Esophagus squamous epithelium (tissue), 4 donors: ENCODE measurements around the gene USP50.

Source experiments
- POLR2A ChIP-seq, 4 donors: fragments of 450-650 bp; IDR thresholded peaks; one replicate each; pipeline ENCODE4 v1.6.1; 2017; ENCODE audit warnings: antibody characterized with exemption in 4 of 4, mild to moderate bottlenecking in 4 of 4, moderate library complexity in 3 of 4
- TF ChIP-seq, protein P1 (sequence below), 6 experiments: fragments of 450-650 bp in 4 of 6; fragments of 200-600 bp in 2 of 6; sonication (generic) in 2 of 6; IDR thresholded peaks; one replicate each; pipeline ENCODE4 v1.5.1; 2016 to 2019; ENCODE audit warnings: antibody characterized with exemption in 6 of 6, mild to moderate bottlenecking in 4 of 6, moderate library complexity in 4 of 6

DNA sequence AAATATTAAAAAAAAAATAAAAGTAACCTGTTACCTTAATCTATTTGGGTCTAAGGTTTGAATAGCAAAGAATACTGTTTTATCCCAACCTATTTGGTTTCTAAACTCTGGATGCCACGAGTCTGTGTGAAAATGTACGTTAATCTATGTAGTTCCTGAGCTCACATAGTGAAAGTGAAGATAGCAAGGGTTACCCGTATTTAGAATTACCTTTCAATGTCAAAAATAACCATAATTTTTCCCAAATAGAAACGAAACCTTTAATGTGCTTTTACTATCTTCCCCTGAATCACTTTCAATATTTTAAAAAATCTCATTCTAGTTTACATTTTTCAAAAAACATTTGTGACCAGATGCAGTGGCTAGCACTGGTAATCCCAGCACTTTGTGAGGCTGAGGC, 5.8 kb upstream of the USP50 start:
- TF ChIP-seq, protein P1, sequence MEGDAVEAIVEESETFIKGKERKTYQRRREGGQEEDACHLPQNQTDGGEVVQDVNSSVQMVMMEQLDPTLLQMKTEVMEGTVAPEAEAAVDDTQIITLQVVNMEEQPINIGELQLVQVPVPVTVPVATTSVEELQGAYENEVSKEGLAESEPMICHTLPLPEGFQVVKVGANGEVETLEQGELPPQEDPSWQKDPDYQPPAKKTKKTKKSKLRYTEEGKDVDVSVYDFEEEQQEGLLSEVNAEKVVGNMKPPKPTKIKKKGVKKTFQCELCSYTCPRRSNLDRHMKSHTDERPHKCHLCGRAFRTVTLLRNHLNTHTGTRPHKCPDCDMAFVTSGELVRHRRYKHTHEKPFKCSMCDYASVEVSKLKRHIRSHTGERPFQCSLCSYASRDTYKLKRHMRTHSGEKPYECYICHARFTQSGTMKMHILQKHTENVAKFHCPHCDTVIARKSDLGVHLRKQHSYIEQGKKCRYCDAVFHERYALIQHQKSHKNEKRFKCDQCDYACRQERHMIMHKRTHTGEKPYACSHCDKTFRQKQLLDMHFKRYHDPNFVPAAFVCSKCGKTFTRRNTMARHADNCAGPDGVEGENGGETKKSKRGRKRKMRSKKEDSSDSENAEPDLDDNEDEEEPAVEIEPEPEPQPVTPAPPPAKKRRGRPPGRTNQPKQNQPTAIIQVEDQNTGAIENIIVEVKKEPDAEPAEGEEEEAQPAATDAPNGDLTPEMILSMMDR (IDR thresholded peaks at IDR 0.05) = no peak
- TF ChIP-seq POLR2A (IDR thresholded peaks at IDR 0.05) = no peak
